ENCODE results near the gene CIB4. TPM values are rescaled to one million over a fixed set of nuclear protein-coding genes. Genes with fewer than 3 reads are reported as not detected.

The CIB4 gene
- total RNA-seq, 5 donors from 2014 or later (not counting 1 experiment from before 2014, with no cell fraction given): not detected

DNA sequence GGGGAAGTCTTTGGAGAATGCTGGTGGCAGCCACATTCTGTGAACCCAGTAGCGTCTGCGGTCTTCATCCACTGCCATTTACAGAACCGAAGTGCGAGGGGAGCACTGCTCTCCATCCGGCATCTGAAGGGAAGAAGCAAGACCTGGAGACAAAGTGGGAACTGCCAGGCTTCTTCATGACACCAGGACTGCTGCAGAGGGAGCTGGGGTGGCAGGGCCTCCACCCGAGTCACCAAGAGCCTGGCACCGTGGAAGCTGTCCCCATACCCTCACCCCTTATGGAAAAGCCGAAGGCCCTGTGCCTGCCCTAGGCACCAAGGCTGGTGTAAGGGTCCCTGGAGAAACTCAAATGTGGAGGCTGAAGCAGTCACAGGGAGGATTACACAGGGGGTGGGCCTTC lies 79.8 kb downstream of the CIB4 start:
- Histone ChIP-seq H3K27ac (ENCODE audit: low read length) (no peak overlapping the region), H3K27me3 (replicated peaks in 1 of 2; ENCODE audit: control insufficient read depth in 2 of 2, extremely low read depth in 1 of 2, insufficient read depth in 2 of 2, low read length in 1 of 2) (peaks cover 4 to 80% of the 10 kb centered on the region in 2 experiments), H3K4me1 (ENCODE audit: control insufficient read depth in 1 of 2, extremely low read depth in 1 of 2, insufficient read depth in 2 of 2, low read length in 2 of 2) (peaks cover 2 to 15% of the 10 kb centered on the region in 2 experiments), H3K9me3 (no peaks in the 10 kb centered on the region), H3K36me3 (ENCODE audit: control insufficient read depth in 2 of 2, extremely low read depth in 1 of 2, insufficient read depth in 1 of 2, low read length in 1 of 2) (no peaks in the 10 kb centered on the region), H3K4me3 (ENCODE audit: control insufficient read depth in 1 of 2, extremely low read depth in 1 of 2, low read length in 1 of 2) (no peak overlapping the region)
- no peak for DNase-seq
- H3K4me3 Mint-ChIP-seq: peak overlapping the region in 2 of 3 donors; percentile 31 to 61
- ChIA-PET POLR2A (no interaction called here), CTCF (no interaction called here)
- H3K36me3 Mint-ChIP-seq: no peaks in the 10 kb centered on the region
- WGBS (ENCODE audit: insufficient coverage): 97% methylated on average over 5 of the region's 8 CpGs
- no peaks in the 10 kb centered on the region for H3K9me3 Mint-ChIP-seq
- ATAC-seq (replicated peaks in 1 of 4): no peak
- H3K4me1 Mint-ChIP-seq: peaks cover 6 to 14% (median 13%) of the 10 kb centered on the region in 3 donors
- peaks cover 57 to 74% of the 10 kb centered on the region in 2 donors for H3K27me3 Mint-ChIP-seq
- H3K27ac Mint-ChIP-seq: peak overlapping the region in 1 of 2 donors; percentile 15

DNA sequence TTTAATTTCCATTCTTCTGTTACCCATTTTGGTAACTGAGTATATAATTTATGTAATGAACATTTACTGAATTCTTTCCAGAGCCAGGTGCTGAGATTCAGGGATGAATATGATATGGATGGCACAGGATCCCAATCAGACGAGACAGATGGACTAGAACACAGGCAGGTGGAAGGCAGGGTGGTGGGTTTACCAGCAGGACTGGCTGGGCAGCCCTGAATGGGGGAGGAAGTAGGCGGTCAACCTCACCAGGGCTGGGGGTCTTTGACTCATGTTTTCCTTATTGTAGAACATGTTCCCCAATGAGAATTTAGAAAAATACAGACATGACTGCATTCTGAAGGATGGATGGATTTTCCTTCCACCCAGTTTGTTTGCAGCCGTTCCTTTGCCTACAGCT lies 80.3 kb downstream of the CIB4 start:
- no peaks in the 10 kb centered on the region for H3K9me3 Mint-ChIP-seq
- peaks cover 6 to 14% (median 13%) of the 10 kb centered on the region in 3 donors for H3K4me1 Mint-ChIP-seq
- POLR2A ChIA-PET: no interaction called here
- CTCF ChIA-PET: no interaction called here
- ATAC-seq (replicated peaks in 1 of 4) (no peak), DNase-seq (no peak)
- peak overlapping the region in 1 of 3 donors; percentile 32 for H3K4me3 Mint-ChIP-seq
- Histone ChIP-seq H3K27ac (ENCODE audit: low read length) (no peak overlapping the region), H3K4me3 (ENCODE audit: control insufficient read depth in 1 of 2, extremely low read depth in 1 of 2, low read length in 1 of 2) (no peak overlapping the region), H3K4me1 (ENCODE audit: control insufficient read depth in 1 of 2, extremely low read depth in 1 of 2, insufficient read depth in 2 of 2, low read length in 2 of 2) (peaks cover 2 to 15% of the 10 kb centered on the region in 2 experiments), H3K27me3 (replicated peaks in 1 of 2; ENCODE audit: control insufficient read depth in 2 of 2, extremely low read depth in 1 of 2, insufficient read depth in 2 of 2, low read length in 1 of 2) (peaks cover 4 to 80% of the 10 kb centered on the region in 2 experiments), H3K36me3 (ENCODE audit: control insufficient read depth in 2 of 2, extremely low read depth in 1 of 2, insufficient read depth in 1 of 2, low read length in 1 of 2) (no peaks in the 10 kb centered on the region), H3K9me3 (no peaks in the 10 kb centered on the region)
- WGBS (ENCODE audit: insufficient coverage): 84% methylated on average over 3 of the region's 3 CpGs
- peaks cover 57 to 69% of the 10 kb centered on the region in 2 donors for H3K27me3 Mint-ChIP-seq
- H3K36me3 Mint-ChIP-seq: no peaks in the 10 kb centered on the region
- H3K27ac Mint-ChIP-seq: no peak overlapping the region

DNA sequence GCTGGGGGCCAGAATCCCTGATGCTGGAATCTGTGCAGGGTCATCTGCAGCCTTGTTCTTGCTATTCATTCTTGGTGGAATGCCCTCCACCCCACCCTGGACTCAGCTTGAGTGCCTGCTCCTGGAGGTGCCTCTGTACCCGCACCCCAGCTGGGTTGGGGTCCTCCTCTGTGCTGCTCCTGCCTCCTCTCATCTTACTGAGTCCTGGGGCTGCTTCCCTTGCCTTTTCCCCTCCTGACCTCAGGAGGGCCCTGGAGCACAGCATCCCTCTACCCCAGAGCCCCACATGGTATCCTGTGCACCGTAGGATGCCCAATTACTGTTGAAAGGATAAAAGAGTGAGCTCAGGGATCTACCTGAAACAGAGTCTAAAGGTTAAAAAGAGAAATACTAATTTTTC lies 81.6 kb downstream of the CIB4 start:
- peaks cover 4 to 81% of the 10 kb centered on the region in 2 experiments for H3K27me3 ChIP-seq (replicated peaks in 1 of 2; ENCODE audit: control insufficient read depth in 2 of 2, extremely low read depth in 1 of 2, insufficient read depth in 2 of 2, low read length in 1 of 2)
- ChIA-PET POLR2A (no interaction called here), CTCF (no interaction called here)
- no peak overlapping the region for H3K4me3 ChIP-seq (ENCODE audit: control insufficient read depth in 1 of 2, extremely low read depth in 1 of 2, low read length in 1 of 2)
- H3K9me3 ChIP-seq: no peaks in the 10 kb centered on the region
- Mint-ChIP-seq H3K27ac (no peak overlapping the region), H3K4me3 (no peak overlapping the region), H3K9me3 (no peaks in the 10 kb centered on the region), H3K4me1 (peaks cover 6 to 14% (median 13%) of the 10 kb centered on the region in 3 donors), H3K36me3 (no peaks in the 10 kb centered on the region), H3K27me3 (peaks cover 46 to 59% of the 10 kb centered on the region in 2 donors)
- H3K36me3 ChIP-seq (ENCODE audit: control insufficient read depth in 2 of 2, extremely low read depth in 1 of 2, insufficient read depth in 1 of 2, low read length in 1 of 2): no peaks in the 10 kb centered on the region
- ATAC-seq (replicated peaks in 1 of 4) (no peak), DNase-seq (no peak)
- 88% methylated on average over 1 of the region's 2 CpGs for WGBS (ENCODE audit: insufficient coverage)
- no peak overlapping the region for H3K27ac ChIP-seq (ENCODE audit: low read length)
- H3K4me1 ChIP-seq (ENCODE audit: control insufficient read depth in 1 of 2, extremely low read depth in 1 of 2, insufficient read depth in 2 of 2, low read length in 2 of 2): peaks cover 2 to 15% of the 10 kb centered on the region in 2 experiments

DNA sequence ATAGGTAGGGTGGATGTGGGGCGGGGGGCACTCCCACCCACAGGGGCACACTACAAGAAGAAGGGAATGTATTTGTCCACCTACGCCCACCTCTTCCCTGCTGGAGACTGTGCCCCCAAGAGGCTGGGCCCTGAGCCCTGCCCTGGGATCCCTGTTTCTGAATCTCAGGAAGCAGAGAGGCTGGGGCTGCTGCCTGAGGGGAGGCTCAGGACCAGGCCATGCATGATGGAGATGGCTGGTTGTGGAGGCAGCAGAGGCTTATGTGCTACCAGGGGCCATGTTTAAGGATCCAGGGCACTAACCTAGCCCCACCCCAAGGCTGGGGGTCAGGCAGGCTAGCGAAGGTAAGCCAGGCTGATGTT lies 82.1 kb downstream of the CIB4 start:
- DNase-seq: no peak
- no peak for ATAC-seq (replicated peaks in 1 of 4)
- Mint-ChIP-seq H3K4me1 (peaks cover 6 to 14% (median 13%) of the 10 kb centered on the region in 3 donors), H3K27me3 (peaks cover 41 to 57% of the 10 kb centered on the region in 2 donors), H3K36me3 (no peaks in the 10 kb centered on the region), H3K27ac (no peak overlapping the region), H3K4me3 (no peak overlapping the region), H3K9me3 (no peaks in the 10 kb centered on the region)
- POLR2A ChIA-PET: no interaction called here
- CTCF ChIA-PET: no interaction called here
- Histone ChIP-seq H3K27me3 (replicated peaks in 1 of 2; ENCODE audit: control insufficient read depth in 2 of 2, extremely low read depth in 1 of 2, insufficient read depth in 2 of 2, low read length in 1 of 2) (peaks cover 4 to 77% of the 10 kb centered on the region in 2 experiments), H3K36me3 (ENCODE audit: control insufficient read depth in 2 of 2, extremely low read depth in 1 of 2, insufficient read depth in 1 of 2, low read length in 1 of 2) (no peaks in the 10 kb centered on the region), H3K4me3 (ENCODE audit: control insufficient read depth in 1 of 2, extremely low read depth in 1 of 2, low read length in 1 of 2) (no peak overlapping the region), H3K27ac (ENCODE audit: low read length) (no peak overlapping the region), H3K4me1 (ENCODE audit: control insufficient read depth in 1 of 2, extremely low read depth in 1 of 2, insufficient read depth in 2 of 2, low read length in 2 of 2) (peaks cover 2 to 15% of the 10 kb centered on the region in 2 experiments), H3K9me3 (no peaks in the 10 kb centered on the region)
- WGBS (ENCODE audit: insufficient coverage): no CpG with 5 or more reads among the region's 3 CpGs

DNA sequence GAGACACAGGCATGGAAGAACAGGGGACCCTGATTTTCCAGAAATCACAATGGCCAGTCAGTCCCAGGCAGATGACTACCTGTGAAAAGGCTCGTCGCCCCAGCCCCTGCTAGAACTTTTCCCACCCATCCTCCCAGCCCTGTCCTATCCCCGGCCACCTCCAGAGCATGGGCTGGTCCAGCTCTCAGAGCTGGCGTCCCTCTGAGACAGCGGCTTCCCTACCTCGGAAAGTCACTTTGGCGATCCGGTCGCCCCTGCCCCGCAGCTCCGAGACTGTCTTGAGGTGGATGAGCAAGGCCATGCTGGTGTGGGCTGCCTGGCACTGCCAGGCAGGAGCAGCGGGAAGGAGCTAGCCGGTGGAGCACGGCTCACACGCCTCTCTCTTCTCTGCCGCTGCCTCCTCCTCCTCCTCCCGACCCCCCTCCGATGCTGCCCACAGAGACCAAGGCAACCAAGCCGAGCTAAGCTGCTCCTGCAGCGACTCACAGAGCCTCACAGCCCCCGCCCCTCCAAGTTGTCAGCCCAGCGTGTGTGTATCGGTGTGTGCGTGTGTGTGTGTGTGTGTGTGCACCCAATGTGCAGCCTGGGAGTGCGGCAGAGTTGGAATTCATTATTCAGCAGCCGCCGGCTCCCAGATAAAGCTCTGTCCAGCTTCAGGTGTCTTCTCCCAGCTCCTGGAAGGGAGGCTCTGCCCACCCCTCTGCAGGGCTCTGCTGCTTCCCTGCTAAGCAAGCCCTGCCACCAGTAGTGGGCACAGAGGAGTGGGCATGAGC lies 82.7 kb downstream of the CIB4 start:
- H3K4me1 Mint-ChIP-seq: peaks cover 6 to 14% (median 13%) of the 10 kb centered on the region in 3 donors
- H3K27ac ChIP-seq (ENCODE audit: low read length): no peak overlapping the region
- H3K4me1 ChIP-seq (ENCODE audit: control insufficient read depth in 1 of 2, extremely low read depth in 1 of 2, insufficient read depth in 2 of 2, low read length in 2 of 2): peaks cover 2 to 15% of the 10 kb centered on the region in 2 experiments
- H3K36me3 Mint-ChIP-seq: no peaks in the 10 kb centered on the region
- CTCF ChIA-PET: no interaction called here
- peaks cover 3 to 73% of the 10 kb centered on the region in 2 experiments for H3K27me3 ChIP-seq (replicated peaks in 1 of 2; ENCODE audit: control insufficient read depth in 2 of 2, extremely low read depth in 1 of 2, insufficient read depth in 2 of 2, low read length in 1 of 2)
- POLR2A ChIA-PET: no interaction called here
- DNase-seq: no peak
- no peak overlapping the region for H3K27ac Mint-ChIP-seq
- H3K4me3 Mint-ChIP-seq: no peak overlapping the region
- no peaks in the 10 kb centered on the region for H3K9me3 ChIP-seq
- H3K4me3 ChIP-seq (ENCODE audit: control insufficient read depth in 1 of 2, extremely low read depth in 1 of 2, low read length in 1 of 2): no peak overlapping the region
- no peaks in the 10 kb centered on the region for H3K36me3 ChIP-seq (ENCODE audit: control insufficient read depth in 2 of 2, extremely low read depth in 1 of 2, insufficient read depth in 1 of 2, low read length in 1 of 2)
- peaks cover 42 to 58% of the 10 kb centered on the region in 2 donors for H3K27me3 Mint-ChIP-seq
- no peaks in the 10 kb centered on the region for H3K9me3 Mint-ChIP-seq
- no peak for ATAC-seq (replicated peaks in 1 of 4)
- 39% methylated on average over 7 of the region's 27 CpGs for WGBS (ENCODE audit: insufficient coverage)

DNA sequence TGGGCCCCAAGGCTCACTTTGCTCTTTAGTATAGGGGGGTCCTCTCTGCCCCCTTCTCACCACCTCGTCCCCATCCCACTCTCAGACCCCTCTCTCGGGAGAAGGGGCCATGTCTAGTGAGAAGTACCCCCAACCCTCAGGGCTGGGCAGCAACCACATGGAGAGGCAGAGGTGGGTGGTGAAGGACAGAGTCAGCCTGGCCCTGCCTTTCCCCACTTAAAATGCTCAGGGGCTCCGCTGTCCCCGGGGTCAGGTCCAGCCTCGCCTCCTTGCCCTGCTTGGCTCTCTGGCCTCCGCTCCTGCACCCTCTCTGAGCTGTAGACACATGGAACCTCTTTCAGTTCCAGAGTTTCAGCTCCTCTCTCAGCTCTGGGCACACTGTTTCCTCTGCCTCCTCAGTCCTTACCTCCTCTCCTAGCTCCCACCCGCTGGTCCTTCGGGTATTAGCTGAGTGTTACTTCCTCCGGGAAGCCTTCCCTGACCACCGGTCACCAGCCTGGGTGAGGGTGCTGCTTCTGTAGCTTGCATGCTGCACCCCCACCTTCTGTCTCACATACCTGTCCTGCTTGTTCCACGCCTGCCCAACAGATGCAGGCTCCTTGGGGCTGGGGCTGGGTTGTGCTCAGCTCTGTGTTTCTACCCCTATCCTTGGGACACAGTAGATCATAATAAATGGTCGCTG lies 83.8 kb downstream of the CIB4 start:
- Mint-ChIP-seq H3K4me1 (peaks cover 1 to 7% (median 7%) of the 10 kb centered on the region in 3 donors), H3K27ac (no peak overlapping the region), H3K36me3 (no peaks in the 10 kb centered on the region), H3K9me3 (no peaks in the 10 kb centered on the region), H3K27me3 (peaks cover 38 to 53% of the 10 kb centered on the region in 2 donors), H3K4me3 (no peak overlapping the region)
- ATAC-seq (replicated peaks in 1 of 4) (no peak), DNase-seq (no peak)
- Histone ChIP-seq H3K36me3 (ENCODE audit: control insufficient read depth in 2 of 2, extremely low read depth in 1 of 2, insufficient read depth in 1 of 2, low read length in 1 of 2) (no peaks in the 10 kb centered on the region), H3K27ac (ENCODE audit: low read length) (no peak overlapping the region), H3K4me3 (ENCODE audit: control insufficient read depth in 1 of 2, extremely low read depth in 1 of 2, low read length in 1 of 2) (no peak overlapping the region), H3K27me3 (replicated peaks in 1 of 2; ENCODE audit: control insufficient read depth in 2 of 2, extremely low read depth in 1 of 2, insufficient read depth in 2 of 2, low read length in 1 of 2) (peaks cover 0 to 72% of the 10 kb centered on the region in 2 experiments), H3K9me3 (no peaks in the 10 kb centered on the region), H3K4me1 (ENCODE audit: control insufficient read depth in 1 of 2, extremely low read depth in 1 of 2, insufficient read depth in 2 of 2, low read length in 2 of 2) (peaks cover 2 to 8% of the 10 kb centered on the region in 2 experiments)
- CTCF ChIA-PET: interaction anchor here in 1 of 2 donors (0.7 kb wide), 1 partner anchor 516 kb away, joined by 3 read pairs; no protein-coding TSS in a partner anchor
- POLR2A ChIA-PET: no interaction called here
- WGBS (ENCODE audit: insufficient coverage): 86% methylated on average over 4 of the region's 12 CpGs

Measured in T-cell (primary cell).